Omental fat pad (tissue), 4 donors: ENCODE measurements around the gene CIDEB. TPM values are rescaled to one million over a fixed set of nuclear protein-coding genes. Genes with fewer than 3 reads are reported as not detected.

ENCODE experiments used
- ATAC-seq: fragments of 150-250 bp; one replicate; pipeline ENCODE4 v1.9.1; 2016; ENCODE audit warnings: mild to moderate bottlenecking, moderate library complexity; ENCODE audit not compliant: low FRiP score
- DNase-seq: peaks from one replicate; pipeline ENCODE4 v3.0.0-alpha.2; 2019; ENCODE audit warnings: low spot score
- total RNA-seq, 4 donors: library from RNA; depleted of rRNA; stranded (reverse); fragments of >200 nt; gene quantifications; one replicate each; pipeline ENCODE4 v1.1.0, GENCODE V29; 2016
- TF ChIP-seq, protein P1 (sequence below), 3 donors: fragments of 450-650 bp; IDR thresholded peaks; one replicate each; pipeline ENCODE4 v1.5.1; 2016 to 2017; ENCODE audit warnings: antibody characterized with exemption in 3 of 3, mild to moderate bottlenecking in 3 of 3, moderate library complexity in 2 of 3

Gene CIDEB
- total RNA-seq, 4 donors from 2014 or later = 9.1 to 23.8 (median 14.3) TPM

DNA sequence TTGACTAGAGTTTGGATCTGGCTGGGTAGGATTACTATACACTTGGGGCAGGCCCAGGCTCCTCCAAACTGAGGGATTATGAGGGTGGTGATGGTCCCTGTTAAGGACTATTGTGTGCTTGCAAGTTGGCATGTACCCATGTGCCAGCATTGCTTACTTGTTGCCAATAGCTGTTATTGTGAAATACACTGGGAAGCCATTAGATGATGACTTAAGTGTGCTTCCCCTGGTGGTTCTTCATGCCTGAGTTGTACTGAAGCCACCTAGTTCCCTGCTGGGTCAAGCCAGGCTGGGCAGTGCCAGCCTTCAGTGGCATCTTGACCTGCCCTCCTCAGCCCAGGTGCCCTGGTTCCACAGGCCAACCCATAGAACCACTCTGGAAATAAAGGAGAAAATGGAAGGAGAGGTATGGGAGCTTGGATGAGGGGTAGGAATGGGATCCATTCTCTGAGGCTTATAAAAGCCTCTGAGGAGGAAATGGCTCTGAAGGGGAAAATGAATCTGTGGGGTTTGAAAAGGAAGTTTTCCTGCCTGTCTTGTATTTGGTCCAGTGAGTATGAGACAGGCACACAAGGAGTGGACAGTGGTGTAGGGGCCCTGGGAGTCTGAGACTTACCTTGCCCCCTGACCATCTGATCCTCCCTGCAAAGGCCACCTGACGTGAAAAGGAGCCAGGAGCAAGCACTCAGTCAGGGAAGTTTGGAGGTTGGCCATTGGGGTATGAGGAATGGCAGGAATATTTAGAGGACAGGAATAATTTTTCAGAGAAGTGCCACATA is 4.2 kb upstream of the CIDEB start:
- TF ChIP-seq, protein P1, sequence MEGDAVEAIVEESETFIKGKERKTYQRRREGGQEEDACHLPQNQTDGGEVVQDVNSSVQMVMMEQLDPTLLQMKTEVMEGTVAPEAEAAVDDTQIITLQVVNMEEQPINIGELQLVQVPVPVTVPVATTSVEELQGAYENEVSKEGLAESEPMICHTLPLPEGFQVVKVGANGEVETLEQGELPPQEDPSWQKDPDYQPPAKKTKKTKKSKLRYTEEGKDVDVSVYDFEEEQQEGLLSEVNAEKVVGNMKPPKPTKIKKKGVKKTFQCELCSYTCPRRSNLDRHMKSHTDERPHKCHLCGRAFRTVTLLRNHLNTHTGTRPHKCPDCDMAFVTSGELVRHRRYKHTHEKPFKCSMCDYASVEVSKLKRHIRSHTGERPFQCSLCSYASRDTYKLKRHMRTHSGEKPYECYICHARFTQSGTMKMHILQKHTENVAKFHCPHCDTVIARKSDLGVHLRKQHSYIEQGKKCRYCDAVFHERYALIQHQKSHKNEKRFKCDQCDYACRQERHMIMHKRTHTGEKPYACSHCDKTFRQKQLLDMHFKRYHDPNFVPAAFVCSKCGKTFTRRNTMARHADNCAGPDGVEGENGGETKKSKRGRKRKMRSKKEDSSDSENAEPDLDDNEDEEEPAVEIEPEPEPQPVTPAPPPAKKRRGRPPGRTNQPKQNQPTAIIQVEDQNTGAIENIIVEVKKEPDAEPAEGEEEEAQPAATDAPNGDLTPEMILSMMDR (IDR thresholded peaks at IDR 0.05) = no peak
- DNase-seq (no peak), ATAC-seq (no peak)

DNA sequence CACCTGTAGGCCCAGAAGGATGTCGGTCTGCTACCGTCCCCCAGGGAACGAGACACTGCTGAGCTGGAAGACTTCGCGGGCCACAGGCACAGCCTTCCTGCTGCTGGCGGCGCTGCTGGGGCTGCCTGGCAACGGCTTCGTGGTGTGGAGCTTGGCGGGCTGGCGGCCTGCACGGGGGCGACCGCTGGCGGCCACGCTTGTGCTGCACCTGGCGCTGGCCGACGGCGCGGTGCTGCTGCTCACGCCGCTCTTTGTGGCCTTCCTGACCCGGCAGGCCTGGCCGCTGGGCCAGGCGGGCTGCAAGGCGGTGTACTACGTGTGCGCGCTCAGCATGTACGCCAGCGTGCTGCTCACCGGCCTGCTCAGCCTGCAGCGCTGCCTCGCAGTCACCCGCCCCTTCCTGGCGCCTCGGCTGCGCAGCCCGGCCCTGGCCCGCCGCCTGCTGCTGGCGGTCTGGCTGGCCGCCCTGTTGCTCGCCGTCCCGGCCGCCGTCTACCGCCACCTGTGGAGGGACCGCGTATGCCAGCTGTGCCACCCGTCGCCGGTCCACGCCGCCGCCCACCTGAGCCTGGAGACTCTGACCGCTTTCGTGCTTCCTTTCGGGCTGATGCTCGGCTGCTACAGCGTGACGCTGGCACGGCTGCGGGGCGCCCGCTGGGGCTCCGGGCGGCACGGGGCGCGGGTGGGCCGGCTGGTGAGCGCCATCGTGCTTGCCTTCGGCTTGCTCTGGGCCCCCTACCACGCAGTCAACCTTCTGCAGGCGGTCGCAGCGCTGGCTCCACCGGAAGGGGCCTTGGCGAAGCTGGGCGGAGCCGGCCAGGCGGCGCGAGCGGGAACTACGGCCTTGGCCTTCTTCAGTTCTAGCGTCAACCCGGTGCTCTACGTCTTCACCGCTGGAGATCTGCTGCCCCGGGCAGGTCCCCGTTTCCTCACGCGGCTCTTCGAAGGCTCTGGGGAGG is 3.1 kb upstream of the CIDEB start, which contains the start of gene LTB4R:
Gene LTB4R (plus strand): TSS at position 857 of the 959 bp plus-strand sequence. CDS start 4,150 bp downstream, outside the sequence.
- ATAC-seq (peak; percentile 66), DNase-seq (no peak)
- TF ChIP-seq, protein P1 (IDR thresholded peaks at IDR 0.05) = no peak

GRCh38 chr14:24310265-24310645 is 2.5 kb upstream of the CIDEB start:
- TF ChIP-seq, protein P1 (IDR thresholded peaks at IDR 0.05) = no peak
- ATAC-seq (no peak), DNase-seq (no peak)

- TF ChIP-seq, protein P1 (IDR thresholded peaks at IDR 0.05) = no peak
- ATAC-seq = no peak
- no peak for DNase-seq
Measured at GRCh38 chr14:24309538-24310264, 1.9 kb upstream of the CIDEB start, which contains the start of gene LTB4R2. LTB4R2 (plus strand) TSS chr14:24310140; CDS start chr14:24310665, 525 bp downstream.

GRCh38 chr14:24308342-24309124 is 756 bp upstream of the CIDEB start:
- ATAC-seq (no peak), DNase-seq (no peak)
- TF ChIP-seq, protein P1 (IDR thresholded peaks at IDR 0.05) = no peak

- DNase-seq (no peak), ATAC-seq (no peak)
- TF ChIP-seq, protein P1 (IDR thresholded peaks at IDR 0.05) = no peak
Measured at GRCh38 chr14:24307156-24307574, 612 bp downstream of the CIDEB start.
